Measurements from ENCODE around the gene APBB3.

The APBB3 gene

DNA sequence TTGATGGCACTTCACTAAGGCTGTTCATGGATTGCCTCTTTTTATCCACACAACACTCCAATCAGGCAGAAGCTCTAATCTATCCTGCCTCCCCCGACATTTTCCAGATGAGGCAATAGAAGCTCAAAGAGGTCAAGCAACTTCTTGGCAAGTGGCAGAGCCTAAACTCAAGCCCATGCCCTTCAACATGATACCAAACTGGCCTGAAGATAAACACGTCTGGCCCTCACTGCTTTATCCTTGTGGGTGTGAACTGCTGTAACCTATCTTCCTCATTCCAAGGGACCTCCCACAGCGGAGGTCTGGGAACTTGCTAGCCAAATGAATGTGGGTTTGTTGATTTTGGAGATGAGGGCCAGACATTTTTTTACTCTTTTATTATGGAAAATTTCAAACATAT lies 9.8 kb upstream of the APBB3 start:
- Histone ChIP-seq H3K9ac (ENCODE audit: insufficient read length, low read depth) (no peak overlapping the region), H3K4me1 (ENCODE audit: insufficient read depth, insufficient read length) (peaks cover 2% of the 10 kb centered on the region), H3K9me3 (ENCODE audit: insufficient read depth, low read length) (no peaks in the 10 kb centered on the region), H3K27me3 (ENCODE audit: insufficient read depth, insufficient read length) (no peaks in the 10 kb centered on the region), H3K4me3 (ENCODE audit: insufficient read length, low read depth) (no peak overlapping the region), H3K36me3 (ENCODE audit: insufficient read depth, insufficient read length, low read length) (peaks cover 8% of the 10 kb centered on the region)
- no peak for DNase-seq (ENCODE audit: low read depth, low spot score)
- no peak for TF ChIP-seq YY1 (IDR thresholded peaks at IDR 0.05; ENCODE audit: insufficient read depth, insufficient read length)
- no peak for TF ChIP-seq ZNF274 (IDR thresholded peaks at IDR 0.05; ENCODE audit: low read depth, low read length)
- no peak for TF ChIP-seq SUZ12 (IDR thresholded peaks at IDR 0.05; ENCODE audit: extremely low read depth, insufficient read depth, insufficient read length)

DNA sequence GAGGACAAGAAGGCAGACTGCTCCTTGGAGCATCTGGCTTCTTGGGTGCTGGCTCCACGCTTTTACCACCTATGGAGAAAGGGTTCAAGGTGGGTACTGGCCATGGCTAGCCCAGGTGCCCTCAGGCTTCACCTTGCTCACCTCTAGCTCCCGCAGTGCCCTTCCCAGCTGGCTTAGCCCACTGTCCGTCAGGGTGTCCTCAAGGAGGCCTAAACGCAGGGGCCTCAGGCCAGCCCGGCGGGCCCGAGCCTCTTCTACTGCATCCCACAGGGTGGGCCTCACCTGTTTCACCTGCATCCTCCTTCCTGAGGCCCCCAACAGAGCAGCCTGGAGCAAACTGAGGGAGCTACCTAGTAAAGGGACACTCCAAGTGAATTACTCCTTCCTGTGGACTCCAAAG lies 9.3 kb upstream of the APBB3 start:
- Histone ChIP-seq H3K9ac (ENCODE audit: insufficient read length, low read depth) (no peak overlapping the region), H3K36me3 (ENCODE audit: insufficient read depth, insufficient read length, low read length) (peaks cover 8% of the 10 kb centered on the region), H3K4me3 (ENCODE audit: insufficient read length, low read depth) (no peak overlapping the region), H3K27me3 (ENCODE audit: insufficient read depth, insufficient read length) (no peaks in the 10 kb centered on the region), H3K4me1 (ENCODE audit: insufficient read depth, insufficient read length) (peaks cover 3% of the 10 kb centered on the region), H3K9me3 (ENCODE audit: insufficient read depth, low read length) (no peaks in the 10 kb centered on the region)
- no peak for TF ChIP-seq YY1 (IDR thresholded peaks at IDR 0.05; ENCODE audit: insufficient read depth, insufficient read length)
- TF ChIP-seq ZNF274 (IDR thresholded peaks at IDR 0.05; ENCODE audit: low read depth, low read length): no peak
- no peak for TF ChIP-seq SUZ12 (IDR thresholded peaks at IDR 0.05; ENCODE audit: extremely low read depth, insufficient read depth, insufficient read length)
- DNase-seq (ENCODE audit: low read depth, low spot score): no peak

DNA sequence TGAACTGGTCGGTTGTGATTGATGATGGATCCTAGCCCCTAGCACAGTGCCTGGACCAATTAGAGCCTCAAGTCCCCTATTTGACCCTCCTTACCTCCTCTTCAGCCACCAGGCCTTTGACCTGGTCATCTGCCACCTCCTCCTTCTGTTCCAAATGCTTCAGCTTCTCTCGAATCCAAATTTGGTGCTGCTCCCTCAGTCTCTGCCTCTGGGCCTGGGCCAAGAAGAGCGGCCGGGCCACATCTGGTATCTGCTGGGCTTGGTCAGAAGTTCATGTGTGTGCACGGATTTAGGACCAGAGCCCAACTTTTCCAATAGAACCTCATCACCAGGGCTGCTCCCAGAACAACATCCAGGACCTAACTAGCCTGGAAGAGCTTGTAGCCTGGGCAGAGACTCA lies 6.7 kb upstream of the APBB3 start:
- TF ChIP-seq SUZ12 (IDR thresholded peaks at IDR 0.05; ENCODE audit: extremely low read depth, insufficient read depth, insufficient read length) (no peak), YY1 (IDR thresholded peaks at IDR 0.05; ENCODE audit: insufficient read depth, insufficient read length) (no peak), ZNF274 (IDR thresholded peaks at IDR 0.05; ENCODE audit: low read depth, low read length) (no peak)
- no peak for DNase-seq (ENCODE audit: low read depth, low spot score)
- no peaks in the 10 kb centered on the region for H3K9me3 ChIP-seq (ENCODE audit: insufficient read depth, low read length)

GRCh38 chr5:140570488-140570887 lies 6.1 kb upstream of the APBB3 start:
- no peak overlapping the region for H3K4me3 ChIP-seq (ENCODE audit: insufficient read length, low read depth)
- no peak overlapping the region for H3K9ac ChIP-seq (ENCODE audit: insufficient read length, low read depth)
- peaks cover 36% of the 10 kb centered on the region for H3K36me3 ChIP-seq (ENCODE audit: insufficient read depth, insufficient read length, low read length)
- TF ChIP-seq SUZ12 (IDR thresholded peaks at IDR 0.05; ENCODE audit: extremely low read depth, insufficient read depth, insufficient read length) (no peak), ZNF274 (IDR thresholded peaks at IDR 0.05; ENCODE audit: low read depth, low read length) (no peak), YY1 (IDR thresholded peaks at IDR 0.05; ENCODE audit: insufficient read depth, insufficient read length) (no peak)
- H3K4me1 ChIP-seq (ENCODE audit: insufficient read depth, insufficient read length): peaks cover 11% of the 10 kb centered on the region
- no peaks in the 10 kb centered on the region for H3K27me3 ChIP-seq (ENCODE audit: insufficient read depth, insufficient read length)
- H3K9me3 ChIP-seq (ENCODE audit: insufficient read depth, low read length): no peaks in the 10 kb centered on the region
- DNase-seq (ENCODE audit: low read depth, low spot score): no peak

More for the DNA sequence above, 6.7 kb upstream of the APBB3 start:
- Histone ChIP-seq H3K4me3 (ENCODE audit: insufficient read length, low read depth) (no peak overlapping the region), H3K27me3 (ENCODE audit: insufficient read depth, insufficient read length) (no peaks in the 10 kb centered on the region), H3K36me3 (ENCODE audit: insufficient read depth, insufficient read length, low read length) (peaks cover 32% of the 10 kb centered on the region), H3K9ac (ENCODE audit: insufficient read length, low read depth) (no peak overlapping the region), H3K4me1 (ENCODE audit: insufficient read depth, insufficient read length) (peaks cover 10% of the 10 kb centered on the region)

- peaks cover 11% of the 10 kb centered on the region for H3K4me1 ChIP-seq (ENCODE audit: insufficient read depth, insufficient read length)
- no peak for DNase-seq (ENCODE audit: low read depth, low spot score)
- H3K9ac ChIP-seq (ENCODE audit: insufficient read length, low read depth): no peak overlapping the region
- TF ChIP-seq YY1 (IDR thresholded peaks at IDR 0.05; ENCODE audit: insufficient read depth, insufficient read length) (no peak), SUZ12 (IDR thresholded peaks at IDR 0.05; ENCODE audit: extremely low read depth, insufficient read depth, insufficient read length) (no peak), ZNF274 (IDR thresholded peaks at IDR 0.05; ENCODE audit: low read depth, low read length) (no peak)
- no peaks in the 10 kb centered on the region for H3K9me3 ChIP-seq (ENCODE audit: insufficient read depth, low read length)
- no peak overlapping the region for H3K4me3 ChIP-seq (ENCODE audit: insufficient read length, low read depth)
- H3K36me3 ChIP-seq (ENCODE audit: insufficient read depth, insufficient read length, low read length): peaks cover 36% of the 10 kb centered on the region
- H3K27me3 ChIP-seq (ENCODE audit: insufficient read depth, insufficient read length): no peaks in the 10 kb centered on the region
Measured at GRCh38 chr5:140570058-140570457, 5.7 kb upstream of the APBB3 start.

GRCh38 chr5:140569197-140569596 lies 4.8 kb upstream of the APBB3 start:
- no peak overlapping the region for H3K9ac ChIP-seq (ENCODE audit: insufficient read length, low read depth)
- no peak for TF ChIP-seq ZNF274 (IDR thresholded peaks at IDR 0.05; ENCODE audit: low read depth, low read length)
- TF ChIP-seq YY1 (IDR thresholded peaks at IDR 0.05; ENCODE audit: insufficient read depth, insufficient read length): no peak
- no peak for TF ChIP-seq SUZ12 (IDR thresholded peaks at IDR 0.05; ENCODE audit: extremely low read depth, insufficient read depth, insufficient read length)
- no peak for DNase-seq (ENCODE audit: low read depth, low spot score)
- H3K27me3 ChIP-seq (ENCODE audit: insufficient read depth, insufficient read length): no peaks in the 10 kb centered on the region
- peaks cover 9% of the 10 kb centered on the region for H3K4me1 ChIP-seq (ENCODE audit: insufficient read depth, insufficient read length)
- H3K36me3 ChIP-seq (ENCODE audit: insufficient read depth, insufficient read length, low read length): peaks cover 36% of the 10 kb centered on the region
- no peak overlapping the region for H3K4me3 ChIP-seq (ENCODE audit: insufficient read length, low read depth)
- H3K9me3 ChIP-seq (ENCODE audit: insufficient read depth, low read length): no peaks in the 10 kb centered on the region

GRCh38 chr5:140568443-140569063 lies 4.2 kb upstream of the APBB3 start:
- no peak for DNase-seq (ENCODE audit: low read depth, low spot score)
- Histone ChIP-seq H3K9ac (ENCODE audit: insufficient read length, low read depth) (no peak overlapping the region), H3K36me3 (ENCODE audit: insufficient read depth, insufficient read length, low read length) (peaks cover 36% of the 10 kb centered on the region), H3K27me3 (ENCODE audit: insufficient read depth, insufficient read length) (no peaks in the 10 kb centered on the region), H3K9me3 (ENCODE audit: insufficient read depth, low read length) (no peaks in the 10 kb centered on the region), H3K4me3 (ENCODE audit: insufficient read length, low read depth) (no peak overlapping the region), H3K4me1 (ENCODE audit: insufficient read depth, insufficient read length) (peaks cover 9% of the 10 kb centered on the region)
- TF ChIP-seq ZNF274 (IDR thresholded peaks at IDR 0.05; ENCODE audit: low read depth, low read length): no peak
- TF ChIP-seq SUZ12 (IDR thresholded peaks at IDR 0.05; ENCODE audit: extremely low read depth, insufficient read depth, insufficient read length): no peak
- TF ChIP-seq YY1 (IDR thresholded peaks at IDR 0.05; ENCODE audit: insufficient read depth, insufficient read length): no peak

Measured in NT2/D1 (cell line).